Measurements from ENCODE around the gene GBF1. TPM values are rescaled to one million over a fixed set of nuclear protein-coding genes. Genes with fewer than 3 reads are reported as not detected.
A peak's percentile ranks its signal among the peaks of the same experiment; 100 is the strongest.

The GBF1 gene
- total and polyA plus RNA-seq, 2 of the 13 experiments (the other 11 are each of a cell fraction or from before 2014, with no cell fraction given), result 17.1 to 21.9 TPM

DNA sequence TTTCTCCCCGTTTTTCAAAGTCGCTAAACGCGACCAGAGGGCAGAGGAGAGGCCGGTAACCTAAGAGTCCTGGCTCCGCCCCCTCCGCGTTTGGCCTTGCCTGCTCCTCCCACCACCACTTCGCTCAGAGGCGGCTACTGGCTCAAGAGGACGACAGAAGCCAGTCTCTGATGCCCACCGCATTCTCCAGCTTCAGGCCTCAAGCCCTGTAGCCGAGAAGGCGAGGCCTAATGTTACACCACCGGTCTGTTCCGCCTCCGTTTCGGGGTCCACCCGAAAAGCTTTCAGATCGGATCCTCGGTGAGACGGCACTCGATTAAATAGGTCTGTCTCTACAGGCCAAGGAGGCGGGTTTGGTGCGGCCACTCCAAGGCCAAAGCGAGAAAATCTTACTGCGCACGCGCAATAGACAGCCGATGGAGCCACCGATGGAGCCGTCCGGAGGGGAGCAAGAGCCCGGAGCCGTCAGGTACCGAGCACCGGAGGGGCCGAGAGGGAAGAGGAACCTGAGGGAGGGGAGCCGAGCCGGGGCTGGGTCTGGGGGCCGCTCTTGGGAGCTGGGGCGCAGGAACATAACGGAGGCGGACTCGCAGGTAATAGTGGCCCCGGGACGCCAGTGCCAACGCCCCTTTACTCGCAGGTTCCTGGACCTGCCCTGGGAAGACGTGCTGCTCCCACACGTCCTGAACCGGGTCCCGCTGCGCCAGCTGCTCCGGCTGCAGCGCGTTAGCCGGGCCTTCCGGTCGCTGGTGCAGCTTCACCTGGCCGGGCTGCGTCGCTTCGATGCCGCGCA is 175.6 kb downstream of the GBF1 start, which contains the start of gene FBXL15 (continued):
- TF ChIP-seq, protein P1, sequence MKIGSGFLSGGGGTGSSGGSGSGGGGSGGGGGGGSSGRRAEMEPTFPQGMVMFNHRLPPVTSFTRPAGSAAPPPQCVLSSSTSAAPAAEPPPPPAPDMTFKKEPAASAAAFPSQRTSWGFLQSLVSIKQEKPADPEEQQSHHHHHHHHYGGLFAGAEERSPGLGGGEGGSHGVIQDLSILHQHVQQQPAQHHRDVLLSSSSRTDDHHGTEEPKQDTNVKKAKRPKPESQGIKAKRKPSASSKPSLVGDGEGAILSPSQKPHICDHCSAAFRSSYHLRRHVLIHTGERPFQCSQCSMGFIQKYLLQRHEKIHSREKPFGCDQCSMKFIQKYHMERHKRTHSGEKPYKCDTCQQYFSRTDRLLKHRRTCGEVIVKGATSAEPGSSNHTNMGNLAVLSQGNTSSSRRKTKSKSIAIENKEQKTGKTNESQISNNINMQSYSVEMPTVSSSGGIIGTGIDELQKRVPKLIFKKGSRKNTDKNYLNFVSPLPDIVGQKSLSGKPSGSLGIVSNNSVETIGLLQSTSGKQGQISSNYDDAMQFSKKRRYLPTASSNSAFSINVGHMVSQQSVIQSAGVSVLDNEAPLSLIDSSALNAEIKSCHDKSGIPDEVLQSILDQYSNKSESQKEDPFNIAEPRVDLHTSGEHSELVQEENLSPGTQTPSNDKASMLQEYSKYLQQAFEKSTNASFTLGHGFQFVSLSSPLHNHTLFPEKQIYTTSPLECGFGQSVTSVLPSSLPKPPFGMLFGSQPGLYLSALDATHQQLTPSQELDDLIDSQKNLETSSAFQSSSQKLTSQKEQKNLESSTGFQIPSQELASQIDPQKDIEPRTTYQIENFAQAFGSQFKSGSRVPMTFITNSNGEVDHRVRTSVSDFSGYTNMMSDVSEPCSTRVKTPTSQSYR (CRISPR knock-in tag; IDR thresholded peaks at IDR 0.05; ENCODE audit: borderline replicate concordance), result 0 out of 2 replicates have a peak, but pooled peaks have one; percentile 10
- TF ChIP-seq DNMT3B (CRISPR knock-in tag; conservative IDR thresholded peaks at IDR 0.05) (no peak), GTF2F1 (IDR thresholded peaks at IDR 0.05; ENCODE audit: low read length) (no peak), RAD51 (IDR thresholded peaks at IDR 0.05; ENCODE audit: borderline replicate concordance) (no peak), ZKSCAN1 (IDR thresholded peaks at IDR 0.05; ENCODE audit: low read length) (no peak), SSRP1 (CRISPR knock-in tag; IDR thresholded peaks at IDR 0.05) (no peak), AHR (CRISPR knock-in tag; IDR thresholded peaks at IDR 0.05) (peak; percentile 84), JUNB (CRISPR knock-in tag; IDR thresholded peaks at IDR 0.05; ENCODE audit: borderline replicate concordance) (no peak), MIER3 (CRISPR knock-in tag; IDR thresholded peaks at IDR 0.05; ENCODE audit: borderline replicate concordance) (peak; percentile 81), FOXJ3 (CRISPR knock-in tag; IDR thresholded peaks at IDR 0.05; ENCODE audit: borderline replicate concordance) (peak; percentile 60), ZNF777 (CRISPR knock-in tag; IDR thresholded peaks at IDR 0.05) (peak; percentile 70), ZNF263 (CRISPR knock-in tag; IDR thresholded peaks at IDR 0.05) (0 out of 2 replicates have a peak, but pooled peaks have one; percentile 35), EED (CRISPR knock-in tag; IDR thresholded peaks at IDR 0.05) (no peak), ZNF543 (CRISPR knock-in tag; IDR thresholded peaks at IDR 0.05) (no peak; the same call in 1 of the 2 replicates), KDM3A (CRISPR knock-in tag; IDR thresholded peaks at IDR 0.05; ENCODE audit: low read depth) (peak; percentile 95; the same call in 1 of the 2 replicates), XBP1 (CRISPR knock-in tag; IDR thresholded peaks at IDR 0.05) (no peak)
- TF ChIP-seq, protein P2, sequence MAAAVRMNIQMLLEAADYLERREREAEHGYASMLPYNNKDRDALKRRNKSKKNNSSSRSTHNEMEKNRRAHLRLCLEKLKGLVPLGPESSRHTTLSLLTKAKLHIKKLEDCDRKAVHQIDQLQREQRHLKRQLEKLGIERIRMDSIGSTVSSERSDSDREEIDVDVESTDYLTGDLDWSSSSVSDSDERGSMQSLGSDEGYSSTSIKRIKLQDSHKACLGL (CRISPR knock-in tag; IDR thresholded peaks at IDR 0.05), result peak; percentile 45; the same call in 1 of the 2 replicates
- TF ChIP-seq, protein P3, sequence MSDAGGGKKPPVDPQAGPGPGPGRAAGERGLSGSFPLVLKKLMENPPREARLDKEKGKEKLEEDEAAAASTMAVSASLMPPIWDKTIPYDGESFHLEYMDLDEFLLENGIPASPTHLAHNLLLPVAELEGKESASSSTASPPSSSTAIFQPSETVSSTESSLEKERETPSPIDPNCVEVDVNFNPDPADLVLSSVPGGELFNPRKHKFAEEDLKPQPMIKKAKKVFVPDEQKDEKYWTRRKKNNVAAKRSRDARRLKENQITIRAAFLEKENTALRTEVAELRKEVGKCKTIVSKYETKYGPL (CRISPR knock-in tag; IDR thresholded peaks at IDR 0.05), result 0 out of 2 replicates have a peak, but pooled peaks have one; percentile 42
- TF ChIP-seq, protein P4, sequence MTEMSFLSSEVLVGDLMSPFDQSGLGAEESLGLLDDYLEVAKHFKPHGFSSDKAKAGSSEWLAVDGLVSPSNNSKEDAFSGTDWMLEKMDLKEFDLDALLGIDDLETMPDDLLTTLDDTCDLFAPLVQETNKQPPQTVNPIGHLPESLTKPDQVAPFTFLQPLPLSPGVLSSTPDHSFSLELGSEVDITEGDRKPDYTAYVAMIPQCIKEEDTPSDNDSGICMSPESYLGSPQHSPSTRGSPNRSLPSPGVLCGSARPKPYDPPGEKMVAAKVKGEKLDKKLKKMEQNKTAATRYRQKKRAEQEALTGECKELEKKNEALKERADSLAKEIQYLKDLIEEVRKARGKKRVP (CRISPR knock-in tag; IDR thresholded peaks at IDR 0.05), result peak in 1 of 2 experiments; percentile 59; a peak in 1 of 4 replicates
- TF ChIP-seq, protein P5, sequence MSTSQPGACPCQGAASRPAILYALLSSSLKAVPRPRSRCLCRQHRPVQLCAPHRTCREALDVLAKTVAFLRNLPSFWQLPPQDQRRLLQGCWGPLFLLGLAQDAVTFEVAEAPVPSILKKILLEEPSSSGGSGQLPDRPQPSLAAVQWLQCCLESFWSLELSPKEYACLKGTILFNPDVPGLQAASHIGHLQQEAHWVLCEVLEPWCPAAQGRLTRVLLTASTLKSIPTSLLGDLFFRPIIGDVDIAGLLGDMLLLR (CRISPR knock-in tag; IDR thresholded peaks at IDR 0.05), result no peak; the same call in 1 of the 2 replicates
- TF ChIP-seq, protein P6, sequence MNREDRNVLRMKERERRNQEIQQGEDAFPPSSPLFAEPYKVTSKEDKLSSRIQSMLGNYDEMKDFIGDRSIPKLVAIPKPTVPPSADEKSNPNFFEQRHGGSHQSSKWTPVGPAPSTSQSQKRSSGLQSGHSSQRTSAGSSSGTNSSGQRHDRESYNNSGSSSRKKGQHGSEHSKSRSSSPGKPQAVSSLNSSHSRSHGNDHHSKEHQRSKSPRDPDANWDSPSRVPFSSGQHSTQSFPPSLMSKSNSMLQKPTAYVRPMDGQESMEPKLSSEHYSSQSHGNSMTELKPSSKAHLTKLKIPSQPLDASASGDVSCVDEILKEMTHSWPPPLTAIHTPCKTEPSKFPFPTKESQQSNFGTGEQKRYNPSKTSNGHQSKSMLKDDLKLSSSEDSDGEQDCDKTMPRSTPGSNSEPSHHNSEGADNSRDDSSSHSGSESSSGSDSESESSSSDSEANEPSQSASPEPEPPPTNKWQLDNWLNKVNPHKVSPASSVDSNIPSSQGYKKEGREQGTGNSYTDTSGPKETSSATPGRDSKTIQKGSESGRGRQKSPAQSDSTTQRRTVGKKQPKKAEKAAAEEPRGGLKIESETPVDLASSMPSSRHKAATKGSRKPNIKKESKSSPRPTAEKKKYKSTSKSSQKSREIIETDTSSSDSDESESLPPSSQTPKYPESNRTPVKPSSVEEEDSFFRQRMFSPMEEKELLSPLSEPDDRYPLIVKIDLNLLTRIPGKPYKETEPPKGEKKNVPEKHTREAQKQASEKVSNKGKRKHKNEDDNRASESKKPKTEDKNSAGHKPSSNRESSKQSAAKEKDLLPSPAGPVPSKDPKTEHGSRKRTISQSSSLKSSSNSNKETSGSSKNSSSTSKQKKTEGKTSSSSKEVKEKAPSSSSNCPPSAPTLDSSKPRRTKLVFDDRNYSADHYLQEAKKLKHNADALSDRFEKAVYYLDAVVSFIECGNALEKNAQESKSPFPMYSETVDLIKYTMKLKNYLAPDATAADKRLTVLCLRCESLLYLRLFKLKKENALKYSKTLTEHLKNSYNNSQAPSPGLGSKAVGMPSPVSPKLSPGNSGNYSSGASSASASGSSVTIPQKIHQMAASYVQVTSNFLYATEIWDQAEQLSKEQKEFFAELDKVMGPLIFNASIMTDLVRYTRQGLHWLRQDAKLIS (CRISPR knock-in tag; IDR thresholded peaks at IDR 0.05), result no peak; the same call in 1 of the 2 replicates
